Mesothelial cell of epicardium (in vitro differentiated cells): ENCODE data around the gene RDX. TPM values are rescaled to one million over a fixed set of nuclear protein-coding genes. Genes with fewer than 3 reads are reported as not detected.

Experiments used
- DNase-seq, 2 experiments: peaks; one replicate each; pipeline ENCODE4 v3.0.0; 2021; ENCODE audit warnings: low spot score in 2 of 2; ENCODE audit not compliant: unreplicated experiment in 2 of 2
- H3K27ac Mint-ChIP-seq: 2 replicates; pipeline ENCODE4 v1.8.0; 2021; ENCODE audit warnings: mixed read lengths
- H3K27me3 Mint-ChIP-seq: 2 replicates; pipeline ENCODE4 v1.8.0; 2021; ENCODE audit warnings: low read depth, mixed read lengths
- H3K36me3 Mint-ChIP-seq: 2 replicates; pipeline ENCODE4 v1.8.0; 2021; ENCODE audit warnings: mixed read lengths
- H3K4me1 Mint-ChIP-seq: 2 replicates; pipeline ENCODE4 v1.8.0; 2021; ENCODE audit warnings: mixed read lengths
- H3K4me3 Mint-ChIP-seq: 2 replicates; pipeline ENCODE4 v1.8.0; 2021; ENCODE audit warnings: mild to moderate bottlenecking, moderate library complexity, mixed read lengths
- H3K9me3 Mint-ChIP-seq: 2 replicates; pipeline ENCODE4 v1.8.0; 2021; ENCODE audit warnings: mixed read lengths
- total RNA-seq: library from RNA; stranded (reverse); gene quantifications from 3 replicates; pipeline ENCODE4 v1.2.1, GENCODE V29; 2021
- TF ChIP-seq, protein P1 (sequence below): fragments of 200-600 bp; sonication (generic); IDR thresholded peaks from one replicate; pipeline ENCODE4 v1.5.0; 2021; ENCODE audit warnings: antibody characterized with exemption; ENCODE audit not compliant: unreplicated experiment

Gene RDX
- total RNA-seq, 1 donor from 2014 or later: 117 TPM

DNA sequence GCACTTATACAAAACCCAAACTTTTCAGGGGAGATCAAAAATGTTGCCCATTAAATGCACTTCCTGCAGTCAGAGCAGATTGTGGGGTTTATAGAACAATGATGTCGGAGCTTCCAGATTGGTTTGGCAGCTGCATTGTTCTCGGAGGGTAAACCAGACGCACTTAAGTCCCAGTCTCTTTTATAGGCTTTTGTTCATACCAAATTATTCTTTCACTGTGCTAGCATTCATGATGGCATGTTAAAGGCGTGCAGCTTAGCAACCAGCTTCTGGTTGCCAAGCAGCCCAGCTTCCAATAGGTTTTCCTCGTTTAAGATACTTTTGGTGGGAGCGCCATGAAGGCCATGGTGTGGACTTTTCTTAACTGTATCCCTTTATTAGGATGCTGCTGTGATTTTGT lies 162.3 kb downstream of the RDX start:
- TF ChIP-seq, protein P1, sequence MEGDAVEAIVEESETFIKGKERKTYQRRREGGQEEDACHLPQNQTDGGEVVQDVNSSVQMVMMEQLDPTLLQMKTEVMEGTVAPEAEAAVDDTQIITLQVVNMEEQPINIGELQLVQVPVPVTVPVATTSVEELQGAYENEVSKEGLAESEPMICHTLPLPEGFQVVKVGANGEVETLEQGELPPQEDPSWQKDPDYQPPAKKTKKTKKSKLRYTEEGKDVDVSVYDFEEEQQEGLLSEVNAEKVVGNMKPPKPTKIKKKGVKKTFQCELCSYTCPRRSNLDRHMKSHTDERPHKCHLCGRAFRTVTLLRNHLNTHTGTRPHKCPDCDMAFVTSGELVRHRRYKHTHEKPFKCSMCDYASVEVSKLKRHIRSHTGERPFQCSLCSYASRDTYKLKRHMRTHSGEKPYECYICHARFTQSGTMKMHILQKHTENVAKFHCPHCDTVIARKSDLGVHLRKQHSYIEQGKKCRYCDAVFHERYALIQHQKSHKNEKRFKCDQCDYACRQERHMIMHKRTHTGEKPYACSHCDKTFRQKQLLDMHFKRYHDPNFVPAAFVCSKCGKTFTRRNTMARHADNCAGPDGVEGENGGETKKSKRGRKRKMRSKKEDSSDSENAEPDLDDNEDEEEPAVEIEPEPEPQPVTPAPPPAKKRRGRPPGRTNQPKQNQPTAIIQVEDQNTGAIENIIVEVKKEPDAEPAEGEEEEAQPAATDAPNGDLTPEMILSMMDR: no peak
- no peaks in the 10 kb centered on the region for H3K9me3 Mint-ChIP-seq
- H3K27ac Mint-ChIP-seq: peak overlapping the region; percentile 71
- no peaks in the 10 kb centered on the region for H3K27me3 Mint-ChIP-seq
- DNase-seq: no peak
- H3K36me3 Mint-ChIP-seq: peaks cover 3% of the 10 kb centered on the region
- no peak overlapping the region for H3K4me3 Mint-ChIP-seq
- peaks cover 37% of the 10 kb centered on the region for H3K4me1 Mint-ChIP-seq

DNA sequence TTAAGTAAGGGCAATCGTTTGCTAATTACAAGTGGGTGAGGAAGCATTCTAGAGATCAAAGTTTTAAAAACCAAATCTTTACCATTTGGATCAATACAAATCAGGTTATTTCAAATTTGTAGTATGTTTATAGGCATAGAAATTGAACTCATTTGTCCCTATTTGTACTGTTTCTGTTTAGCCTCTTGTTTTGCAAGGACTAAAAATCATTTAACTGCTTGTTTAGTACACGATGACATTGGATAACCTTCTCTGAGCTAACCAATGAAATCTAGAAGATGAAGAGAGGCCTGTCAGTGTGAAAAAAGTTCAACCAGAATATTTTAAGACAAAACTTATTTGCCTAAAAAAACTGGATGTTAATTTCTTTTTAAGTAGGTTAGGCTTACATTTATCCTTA lies 163.3 kb downstream of the RDX start:
- Mint-ChIP-seq H3K9me3 (no peaks in the 10 kb centered on the region), H3K4me1 (peaks cover 43% of the 10 kb centered on the region), H3K27me3 (no peaks in the 10 kb centered on the region), H3K4me3 (no peak overlapping the region), H3K36me3 (no peaks in the 10 kb centered on the region), H3K27ac (peak overlapping the region; percentile 69)
- TF ChIP-seq, protein P1: no peak
- no peak for DNase-seq

DNA sequence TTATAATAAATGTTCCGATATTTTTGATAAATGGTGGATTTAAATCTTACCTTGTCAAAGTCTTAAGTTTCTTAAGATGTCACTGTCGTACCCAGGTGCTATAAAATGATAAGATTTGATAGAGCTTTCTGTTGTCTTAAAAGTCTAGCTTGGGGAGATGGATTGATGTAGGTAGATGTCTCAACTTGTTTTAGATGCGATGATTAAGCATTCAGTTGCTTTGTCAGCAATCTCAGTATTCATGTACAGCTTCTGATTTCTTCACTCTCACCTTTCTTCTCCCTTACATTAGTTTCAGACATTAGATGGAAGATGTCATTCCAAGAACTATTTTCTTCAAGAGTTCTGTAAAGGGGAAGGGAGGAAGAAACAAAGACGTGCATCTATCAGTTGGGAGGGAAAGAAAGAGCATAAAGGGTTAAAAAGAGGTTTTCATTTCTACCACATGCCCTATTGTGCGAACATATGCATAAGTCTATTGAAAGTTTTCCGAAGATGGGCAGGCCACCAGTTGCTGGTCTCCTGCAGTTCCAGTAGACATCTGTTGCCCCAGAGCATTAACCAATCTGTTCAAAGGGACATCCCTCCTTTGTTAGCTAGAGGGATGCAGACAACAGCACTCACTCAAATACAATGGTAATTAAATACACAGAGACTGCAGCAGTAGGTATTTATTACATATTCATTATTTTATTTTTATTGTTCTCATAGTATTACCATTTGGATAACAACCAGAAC lies 164.9 kb downstream of the RDX start:
- TF ChIP-seq, protein P1: no peak
- H3K9me3 Mint-ChIP-seq: no peaks in the 10 kb centered on the region
- H3K4me3 Mint-ChIP-seq: no peak overlapping the region
- H3K27ac Mint-ChIP-seq: no peak overlapping the region
- H3K36me3 Mint-ChIP-seq: no peaks in the 10 kb centered on the region
- no peak for DNase-seq
- H3K27me3 Mint-ChIP-seq: no peaks in the 10 kb centered on the region
- H3K4me1 Mint-ChIP-seq: peaks cover 57% of the 10 kb centered on the region

GRCh38 chr11:110130642-110131238 lies 165.7 kb downstream of the RDX start:
- peak overlapping the region; percentile 56 for H3K27ac Mint-ChIP-seq
- peaks cover 1% of the 10 kb centered on the region for H3K36me3 Mint-ChIP-seq
- no peak for DNase-seq
- H3K4me3 Mint-ChIP-seq: peak overlapping the region; percentile 9
- H3K27me3 Mint-ChIP-seq: no peaks in the 10 kb centered on the region
- no peaks in the 10 kb centered on the region for H3K9me3 Mint-ChIP-seq
- TF ChIP-seq, protein P1: no peak
- peaks cover 57% of the 10 kb centered on the region for H3K4me1 Mint-ChIP-seq

DNA sequence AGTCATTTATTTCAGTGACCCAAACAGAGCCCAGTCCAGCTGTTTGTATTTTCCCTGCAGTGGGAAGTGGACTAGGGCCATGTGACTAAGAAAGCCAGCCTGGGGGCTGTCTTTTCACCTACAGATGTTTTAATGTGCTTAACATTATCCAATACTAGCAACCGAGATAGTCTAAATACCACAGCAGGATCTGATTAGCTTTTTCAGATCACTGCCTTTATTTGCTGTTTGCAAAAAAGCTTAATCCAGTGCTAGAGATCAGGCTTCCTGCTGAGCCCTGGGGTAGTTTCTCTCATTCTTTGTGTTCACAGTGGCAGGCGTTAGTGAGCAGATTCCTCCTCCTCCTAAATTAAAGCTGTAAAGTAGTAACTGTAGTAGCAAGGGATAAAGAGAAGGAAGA lies 168.3 kb downstream of the RDX start:
- no peak for DNase-seq

More for the DNA sequence above, 168.3 kb downstream of the RDX start:
- no peak overlapping the region for H3K4me3 Mint-ChIP-seq
- peaks cover 7% of the 10 kb centered on the region for H3K36me3 Mint-ChIP-seq
- H3K4me1 Mint-ChIP-seq: peaks cover 63% of the 10 kb centered on the region
- peaks cover 3% of the 10 kb centered on the region for H3K9me3 Mint-ChIP-seq
- H3K27ac Mint-ChIP-seq: peak overlapping the region; percentile 98
- TF ChIP-seq, protein P1: no peak
- H3K27me3 Mint-ChIP-seq: no peaks in the 10 kb centered on the region
